Dermis microvascular lymphatic vessel endothelial cell (primary cell): ENCODE results near the gene ABHD5. TPM values are rescaled to one million over a fixed set of nuclear protein-coding genes. Genes with fewer than 3 reads are reported as not detected.

Source experiments
- DNase-seq, 2 donors: peaks; one replicate each; pipeline versions ENCODE4 v3.0.0 to v3.0.0-alpha.2; 2010; ENCODE audit warnings: low read depth in 2 of 2
- total RNA-seq: library from RNA; depleted of rRNA; stranded (reverse); fragments of >200 nt; gene quantifications from 2 replicates; pipeline ENCODE4 v1.2.1, GENCODE V29; 2014

The ABHD5 gene
- total RNA-seq, 1 donor from 2014 or later: 11.0 TPM

DNA sequence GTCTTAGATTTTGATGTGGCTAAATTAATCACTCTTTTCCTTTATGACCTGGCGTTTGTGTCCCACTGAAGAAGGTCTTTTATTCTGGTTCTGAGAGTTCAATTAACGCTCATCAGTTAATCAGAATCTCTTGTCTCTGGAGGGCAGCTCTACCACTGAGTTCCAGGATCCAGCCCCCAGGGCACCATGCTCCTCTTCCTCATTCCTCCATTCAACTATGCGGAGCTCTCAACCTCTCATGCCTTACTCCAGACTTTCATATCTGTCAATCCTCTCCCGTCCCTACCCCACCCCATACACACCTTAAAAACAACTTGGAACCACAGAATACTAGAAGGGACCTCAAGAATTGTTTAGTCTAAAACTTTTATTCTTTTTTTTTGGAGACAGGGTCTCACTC lies 4.8 kb upstream of the ABHD5 start:
- no peak for DNase-seq

DNA sequence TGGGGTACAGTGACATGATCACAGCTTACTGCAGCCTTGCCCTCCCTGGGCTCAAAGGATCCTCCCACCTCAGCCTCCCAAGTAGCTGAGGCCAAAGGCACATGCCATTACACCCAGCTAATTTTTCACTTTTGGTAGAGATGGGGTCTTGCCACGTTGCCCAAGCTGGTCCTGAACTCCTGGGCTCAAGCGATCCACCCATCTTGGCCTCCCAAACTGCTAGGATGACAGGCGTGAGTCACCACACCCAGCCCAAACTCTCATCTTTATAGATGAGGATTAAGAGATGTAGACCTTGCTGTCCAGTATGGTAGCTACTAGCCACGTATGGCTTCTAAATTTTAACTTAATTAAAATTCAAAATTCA lies 4.4 kb upstream of the ABHD5 start:
- no peak for DNase-seq

DNA sequence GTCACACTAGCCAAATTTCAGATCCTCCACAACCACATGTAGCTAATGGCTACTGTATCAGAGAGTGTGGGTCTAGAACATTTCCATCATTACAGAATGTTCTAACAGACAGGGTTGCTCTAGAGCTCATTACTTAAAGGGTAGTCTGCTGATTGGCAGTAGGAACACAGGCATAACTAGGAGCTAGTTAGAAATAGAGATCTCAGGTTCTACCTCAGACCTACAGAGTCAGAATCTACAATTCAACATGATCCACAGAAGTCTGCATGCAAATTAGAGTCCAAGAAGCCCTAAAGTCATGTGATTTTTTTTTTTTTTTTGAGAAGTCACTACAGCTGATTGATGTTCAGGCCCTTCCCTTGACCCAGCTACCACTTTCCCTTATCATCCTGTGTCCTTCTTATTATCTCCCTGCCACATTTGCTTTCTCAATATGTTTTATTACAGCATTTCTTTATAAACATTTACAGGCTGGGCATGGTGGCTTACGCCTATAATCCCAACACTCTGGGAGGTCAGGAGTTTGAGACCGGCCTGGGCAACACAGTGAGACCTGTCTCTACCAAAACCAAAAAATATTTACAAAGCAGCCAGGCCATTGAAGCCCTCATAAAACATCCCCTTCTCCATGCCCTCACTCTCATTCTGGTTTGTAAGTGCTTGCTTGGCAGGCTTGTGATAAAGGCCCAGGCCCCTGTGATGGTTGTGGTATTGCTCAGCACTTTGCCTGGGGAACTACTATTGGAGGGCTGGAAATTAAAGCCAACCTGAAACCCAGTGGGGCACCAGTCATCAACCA lies 3.8 kb upstream of the ABHD5 start:
- no peak for DNase-seq

DNA sequence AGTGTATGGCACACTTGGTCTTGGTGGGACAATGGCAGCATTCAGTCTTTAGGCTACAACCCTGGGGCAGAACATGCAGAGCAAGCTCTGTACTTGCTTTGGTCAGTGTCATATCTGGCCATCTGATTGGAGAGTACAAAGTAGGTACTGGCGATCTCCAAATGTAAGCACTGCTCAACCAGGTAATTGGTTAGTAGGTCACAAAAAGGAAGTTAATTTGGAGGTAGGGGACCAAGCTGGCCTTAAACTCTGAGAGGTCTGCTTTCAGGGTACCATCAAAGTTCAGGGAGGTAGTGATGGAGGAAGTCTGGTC lies 3.3 kb upstream of the ABHD5 start:
- no peak for DNase-seq

DNA sequence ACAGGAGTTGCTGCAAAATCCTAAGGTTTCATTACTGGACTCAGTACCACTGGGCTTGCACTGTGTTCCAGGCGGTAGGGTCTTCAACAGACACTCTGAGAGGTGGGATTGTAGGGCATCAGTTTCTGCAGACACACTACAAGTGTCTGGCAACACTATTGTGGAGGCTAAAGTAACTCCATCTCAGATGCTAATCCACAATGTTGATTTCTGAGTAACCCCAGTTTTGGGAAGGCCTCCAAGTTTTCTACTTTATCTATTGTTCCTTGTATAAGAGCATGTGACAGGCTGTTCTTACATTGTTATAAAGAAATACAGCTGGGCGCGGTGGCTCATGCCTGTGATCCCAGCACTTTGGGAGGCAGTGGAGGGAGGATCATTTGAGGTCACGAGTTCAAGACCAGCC lies 2.5 kb upstream of the ABHD5 start:
- DNase-seq: no peak

DNA sequence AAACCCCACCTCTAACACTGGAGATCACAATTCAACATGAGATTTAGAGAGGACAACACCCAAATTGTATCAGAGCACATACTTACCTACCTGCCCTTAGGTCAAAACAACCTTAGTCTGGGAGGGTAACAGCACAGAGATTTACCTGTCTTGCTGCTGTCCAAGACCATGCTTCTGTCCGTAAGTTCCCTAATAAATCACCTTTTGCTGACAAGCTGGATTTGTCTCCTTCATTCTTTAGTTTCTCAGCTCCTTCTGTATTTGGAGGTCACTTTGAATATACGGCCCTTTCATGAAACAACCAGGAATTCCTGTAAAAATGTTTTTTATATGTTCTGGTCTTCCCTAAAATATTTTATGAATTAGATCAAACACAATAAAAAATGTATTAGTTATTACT lies 1.6 kb upstream of the ABHD5 start:
- DNase-seq: no peak

DNA sequence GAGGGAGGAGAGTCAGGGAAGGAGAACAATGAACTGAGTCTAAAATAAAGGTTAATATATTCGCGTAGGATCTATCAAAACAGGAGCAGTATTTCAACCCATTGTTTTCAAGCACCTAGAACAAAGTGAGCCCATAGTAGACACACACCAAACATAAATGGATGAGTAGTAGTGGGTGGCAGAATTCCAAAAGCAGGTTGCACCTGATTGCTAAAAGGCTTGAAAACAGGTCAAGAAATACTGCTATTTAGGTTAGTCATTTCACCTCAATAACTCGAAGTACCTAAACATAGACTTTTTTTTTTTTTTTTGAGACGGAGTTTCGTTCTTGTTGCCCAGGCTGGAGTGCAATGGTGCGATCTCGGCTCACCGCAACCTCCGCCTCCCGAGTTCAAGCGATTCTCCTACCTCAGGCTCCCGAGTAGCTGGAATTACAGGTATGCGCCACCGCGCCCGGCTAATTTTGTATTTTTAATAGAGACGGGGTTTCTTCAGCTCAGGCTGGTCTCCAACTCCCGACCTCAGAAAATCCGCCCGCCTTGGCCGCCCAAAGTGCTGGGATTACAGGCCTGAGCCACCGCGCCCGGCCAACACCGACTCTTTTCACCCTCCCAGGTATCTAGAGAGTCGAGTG lies 855 bp upstream of the ABHD5 start:
- no peak for DNase-seq

DNA sequence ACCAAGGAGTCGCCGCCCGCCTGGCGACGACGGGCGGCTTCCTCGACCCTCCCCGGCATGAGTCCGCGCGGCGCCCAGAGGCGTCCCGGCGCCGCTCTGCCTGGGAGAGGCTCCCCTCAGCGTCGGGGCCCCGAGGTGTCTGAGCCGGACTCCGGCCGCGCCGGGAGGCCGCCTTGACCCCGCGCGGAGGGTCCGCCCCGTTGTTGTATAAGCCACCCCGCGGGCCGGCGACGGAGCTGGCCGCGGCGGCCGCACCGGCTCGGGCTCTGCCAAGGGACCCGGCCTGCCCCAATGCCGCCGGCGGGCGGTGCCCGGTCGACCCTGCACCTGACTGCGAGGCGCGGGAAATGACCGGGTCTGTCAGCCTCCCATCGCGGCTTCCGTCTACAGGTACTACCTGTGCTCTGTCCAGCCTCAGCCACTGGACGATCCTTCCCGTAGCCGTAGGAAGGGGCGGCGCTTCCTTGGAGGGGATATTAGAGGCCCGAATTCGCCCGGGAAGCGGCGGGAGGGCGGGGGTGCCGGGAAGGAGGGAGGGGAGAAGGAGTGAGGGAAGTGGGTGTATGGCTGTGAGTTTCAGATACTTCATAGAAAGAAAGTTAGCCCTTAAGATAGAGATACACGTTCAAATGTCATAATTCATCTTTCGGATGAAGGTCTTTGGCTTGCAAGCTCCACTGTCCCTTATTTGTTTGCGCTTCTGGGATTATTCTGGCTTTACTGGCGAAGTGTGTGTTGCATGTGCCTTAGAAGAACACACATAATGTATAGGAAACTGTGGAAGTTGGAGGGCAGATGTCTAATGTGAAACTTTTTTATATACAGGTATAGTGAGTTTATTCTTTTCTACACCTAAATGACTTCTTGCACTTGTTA lies 620 bp downstream of the ABHD5 start:
- peak in 1 of 2 donors; percentile 38 for DNase-seq

DNA sequence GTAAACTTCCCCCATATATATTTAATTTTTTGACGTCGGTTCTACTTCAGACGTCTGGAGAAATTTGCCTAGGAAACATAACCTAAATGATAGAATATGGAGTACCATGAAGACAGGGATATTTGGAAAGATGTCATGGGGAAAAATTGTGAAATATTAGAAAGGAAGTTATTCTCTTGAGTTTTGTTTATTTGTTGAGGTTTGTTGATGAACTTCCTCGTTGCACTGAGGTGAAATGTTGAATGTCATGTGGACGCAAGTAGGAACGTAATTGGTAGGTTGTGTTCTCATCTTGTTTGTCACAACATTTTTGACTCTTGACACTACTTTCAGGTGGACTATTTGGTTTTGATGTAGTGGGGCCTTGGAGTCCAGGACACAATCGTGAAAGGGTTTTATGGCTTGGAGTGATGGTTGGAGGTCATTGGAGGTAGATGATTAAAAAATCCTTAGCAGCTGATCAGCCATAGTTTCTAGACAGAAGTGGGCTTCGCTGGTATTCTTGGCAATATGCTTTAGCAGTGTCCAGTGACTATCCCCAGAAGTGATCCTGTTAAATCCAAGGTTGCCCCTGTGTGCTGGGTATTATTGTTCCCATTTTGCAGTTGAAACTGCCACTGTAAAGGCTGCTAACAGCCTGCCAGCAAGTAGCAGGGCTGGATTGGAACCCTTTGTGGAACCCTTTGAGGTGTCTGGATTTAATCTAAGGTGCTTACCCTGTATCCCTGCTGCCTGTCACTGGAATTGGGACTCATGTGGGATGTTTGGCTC lies 1.5 kb downstream of the ABHD5 start:
- DNase-seq: no peak

DNA sequence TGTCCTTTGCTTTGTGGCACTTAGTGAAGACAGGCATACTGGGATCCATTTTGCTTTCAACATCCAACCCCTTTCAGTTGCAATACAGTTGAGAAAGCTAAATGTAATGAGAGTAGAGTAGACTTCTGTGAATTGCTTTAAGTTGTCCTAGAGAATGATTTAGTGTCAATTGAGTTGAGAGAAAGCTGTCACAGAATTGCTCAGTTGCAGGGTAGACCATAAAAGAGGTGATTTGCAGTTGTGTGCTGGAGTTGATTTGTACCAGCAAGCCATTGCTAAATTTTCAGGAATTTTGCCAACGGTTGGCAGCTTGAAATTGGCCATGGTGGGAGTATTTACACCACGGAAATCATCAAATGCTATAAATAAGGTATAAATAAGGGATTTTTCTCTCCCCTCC lies 2.2 kb downstream of the ABHD5 start:
- DNase-seq: no peak

DNA sequence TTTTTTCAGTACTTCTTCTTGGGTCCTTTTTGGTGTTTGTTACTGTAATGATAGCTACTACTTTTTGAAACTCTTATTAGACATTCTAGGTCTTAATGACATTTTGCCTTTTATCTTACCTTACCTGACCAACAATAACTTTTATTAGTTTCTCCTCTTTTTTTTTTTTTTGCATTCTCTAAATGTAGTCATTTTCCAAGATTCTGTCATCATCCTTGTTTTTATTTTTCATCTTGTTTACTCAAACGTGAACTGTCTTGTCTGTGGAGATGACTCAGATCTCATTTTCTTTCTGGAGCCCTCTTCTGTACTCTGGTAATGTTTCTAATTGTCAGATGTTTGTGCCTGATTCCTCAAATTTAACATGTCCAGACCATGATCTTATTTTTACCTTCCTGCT lies 2.9 kb downstream of the ABHD5 start:
- no peak for DNase-seq

DNA sequence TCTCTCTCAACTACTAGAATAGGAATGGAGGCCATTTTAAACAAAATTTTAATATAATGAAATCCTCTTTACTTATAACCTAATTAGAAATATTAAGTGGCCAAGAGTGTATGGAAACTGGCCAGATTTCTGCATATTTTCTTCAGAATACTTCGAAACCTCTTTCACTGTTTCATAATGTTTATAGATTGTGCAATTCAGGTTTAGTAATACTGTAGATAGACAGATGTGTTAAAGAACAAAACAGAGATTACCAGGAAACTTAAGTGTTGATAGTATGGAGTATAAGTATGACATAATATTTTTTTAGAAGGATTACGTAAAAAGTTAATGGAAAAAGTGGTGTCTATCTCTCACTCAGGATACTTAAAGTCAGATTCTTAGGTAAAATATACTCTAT lies 4.7 kb downstream of the ABHD5 start:
- no peak for DNase-seq

DNA sequence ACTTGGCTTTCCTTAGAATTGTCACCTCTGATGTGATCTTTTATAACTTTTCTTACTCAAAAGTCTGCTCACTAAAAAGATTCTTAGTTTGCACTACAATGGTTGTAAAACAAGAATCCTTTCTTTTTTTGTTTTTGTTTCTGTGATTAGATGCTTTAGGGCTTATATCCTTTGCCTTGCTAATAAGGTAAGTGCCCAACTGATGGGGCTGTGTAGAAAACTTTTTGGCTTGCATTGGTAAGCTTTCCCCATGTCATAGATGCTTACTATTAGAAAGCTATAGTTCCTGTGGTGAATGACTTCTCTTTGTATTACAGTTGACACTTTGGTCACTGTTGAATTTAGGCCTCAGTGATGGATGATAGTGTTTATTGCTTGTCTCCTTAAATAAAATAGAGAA lies 5.1 kb downstream of the ABHD5 start:
- no peak for DNase-seq

DNA sequence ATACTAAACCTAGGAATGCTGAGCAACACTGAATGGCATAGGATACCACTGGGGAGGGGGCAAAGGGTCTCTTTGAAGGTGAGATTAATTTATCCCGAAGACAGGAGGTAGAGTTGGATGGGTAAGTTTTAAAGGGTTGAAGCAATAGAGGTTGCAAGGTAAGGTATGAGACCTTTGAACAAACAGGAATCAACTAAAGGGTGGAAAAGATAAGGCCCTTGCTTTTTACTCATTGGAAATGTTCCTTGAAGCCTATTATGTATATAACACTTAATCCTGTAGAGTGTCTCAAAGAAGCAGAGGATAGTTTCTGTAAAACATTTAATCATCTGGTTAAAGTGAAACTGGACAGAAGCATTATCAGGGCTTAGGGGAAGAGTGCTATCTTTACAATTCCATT lies 5.7 kb downstream of the ABHD5 start:
- no peak for DNase-seq

DNA sequence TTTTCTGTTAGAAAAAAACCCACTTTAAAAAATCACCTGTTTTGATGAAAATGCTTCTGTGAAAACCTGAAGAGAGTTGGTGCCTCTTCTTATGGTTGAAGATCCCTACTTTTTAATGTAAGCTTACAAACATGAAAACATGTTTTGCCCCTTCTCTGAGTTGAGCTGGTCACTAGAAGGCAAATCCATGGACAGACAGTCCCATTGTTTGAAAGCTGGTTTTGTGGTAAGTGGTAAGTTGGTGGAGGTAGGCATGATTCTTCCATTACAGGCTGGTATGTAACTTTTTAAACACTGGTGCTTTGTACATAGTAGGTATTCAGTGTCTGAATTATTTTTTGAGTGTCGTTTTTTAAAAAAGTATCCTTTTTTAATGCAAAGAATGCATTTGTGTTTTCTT lies 6.1 kb downstream of the ABHD5 start:
- DNase-seq: no peak

DNA sequence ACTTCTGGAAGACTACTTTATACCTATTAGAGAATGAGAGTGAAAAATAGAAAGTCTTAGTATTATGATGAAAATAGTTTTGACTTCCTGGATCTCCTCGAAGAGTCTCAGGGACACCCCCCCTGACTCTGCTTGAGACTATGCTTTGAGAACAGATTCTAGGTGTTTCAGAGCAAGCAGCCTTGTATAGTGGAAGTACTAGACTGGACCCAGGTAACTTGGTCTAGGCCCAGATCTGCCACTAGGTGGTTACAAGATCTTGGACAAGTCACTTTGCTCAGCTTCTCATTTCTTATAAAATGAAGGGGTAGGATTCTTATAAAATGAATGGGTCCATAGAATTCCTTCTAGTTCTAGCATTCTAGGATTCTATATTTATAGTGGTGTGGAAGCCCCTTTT lies 9.1 kb downstream of the ABHD5 start:
- DNase-seq: peak in 1 of 2 donors; percentile 40

DNA sequence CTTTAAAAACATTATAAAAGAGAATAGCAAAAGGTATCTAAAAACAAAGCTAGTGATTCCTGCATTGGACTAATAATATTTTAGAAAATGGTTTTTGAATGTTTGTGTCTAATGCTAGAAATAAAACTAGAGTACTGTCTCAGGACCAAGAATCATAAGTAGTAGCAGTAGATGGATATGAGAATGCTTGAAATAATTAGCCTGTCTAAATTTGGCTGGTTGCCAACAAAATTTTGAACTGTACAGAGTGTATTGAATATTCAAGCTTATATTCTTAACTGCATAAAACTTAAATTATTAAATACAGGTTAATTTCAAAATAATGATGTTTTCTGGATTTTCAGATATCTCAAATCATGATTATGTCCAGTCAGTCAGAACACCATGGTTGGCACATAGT lies 14.0 kb downstream of the ABHD5 start:
- no peak for DNase-seq

DNA sequence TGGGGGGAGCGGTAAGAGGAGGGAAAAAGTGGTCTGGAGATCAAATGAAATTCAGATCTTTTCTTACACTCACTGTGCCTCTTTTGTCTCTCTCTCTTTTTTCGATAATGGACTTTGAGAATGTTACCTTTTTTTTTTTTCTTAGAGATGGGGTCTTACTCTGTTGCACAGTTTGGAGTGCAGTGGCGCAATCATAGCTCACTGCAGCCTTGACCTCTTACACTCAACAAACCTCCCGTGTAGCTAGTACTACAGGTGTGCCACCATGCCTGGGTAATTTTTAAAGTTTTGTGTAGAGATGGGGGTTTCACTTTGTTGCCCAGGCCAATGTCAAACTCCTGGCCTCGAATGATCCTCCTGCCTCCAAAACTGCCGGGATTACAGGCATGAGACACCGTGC lies 15.6 kb downstream of the ABHD5 start:
- DNase-seq: no peak

DNA sequence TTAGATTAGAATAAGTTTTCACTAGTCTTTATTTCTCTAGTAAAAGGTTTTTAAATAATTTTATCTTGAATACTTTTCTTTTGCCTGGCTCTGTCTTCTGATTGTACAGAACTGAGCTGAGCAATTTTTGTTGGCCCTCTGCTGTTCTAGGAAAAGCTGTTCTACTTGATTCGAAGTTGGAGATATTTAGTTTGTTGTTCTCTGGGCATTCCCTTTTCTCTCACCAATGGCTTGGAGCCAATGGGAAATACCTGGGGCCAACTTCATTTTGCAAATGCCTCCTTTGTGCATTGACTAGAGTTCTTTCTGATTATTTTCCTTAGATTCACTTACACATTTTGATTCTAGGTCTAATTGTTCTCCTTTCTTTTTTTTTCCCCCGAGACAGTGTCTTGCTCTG lies 16.5 kb downstream of the ABHD5 start:
- peak in 1 of 2 donors; percentile 55 for DNase-seq

DNA sequence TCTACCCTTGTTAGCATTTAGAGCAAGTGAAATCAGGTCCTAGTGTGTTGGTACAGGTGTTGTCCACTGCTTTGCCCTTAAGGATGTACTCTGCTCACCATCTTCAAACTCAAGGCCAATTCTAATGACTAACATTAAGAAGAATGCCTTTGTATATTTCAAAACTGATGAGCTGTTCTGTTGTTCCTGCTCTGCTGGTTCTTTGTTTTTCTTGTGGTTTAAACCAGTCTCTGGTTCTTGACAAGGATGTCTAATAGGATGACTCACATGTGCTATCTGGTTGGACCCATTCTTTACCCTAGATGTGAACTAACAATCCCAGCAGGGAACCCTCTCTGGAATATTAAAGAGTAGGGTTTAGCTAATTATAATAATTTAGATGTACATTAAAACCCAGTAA lies 17.3 kb downstream of the ABHD5 start:
- peak in 1 of 2 donors; percentile 64 for DNase-seq

DNA sequence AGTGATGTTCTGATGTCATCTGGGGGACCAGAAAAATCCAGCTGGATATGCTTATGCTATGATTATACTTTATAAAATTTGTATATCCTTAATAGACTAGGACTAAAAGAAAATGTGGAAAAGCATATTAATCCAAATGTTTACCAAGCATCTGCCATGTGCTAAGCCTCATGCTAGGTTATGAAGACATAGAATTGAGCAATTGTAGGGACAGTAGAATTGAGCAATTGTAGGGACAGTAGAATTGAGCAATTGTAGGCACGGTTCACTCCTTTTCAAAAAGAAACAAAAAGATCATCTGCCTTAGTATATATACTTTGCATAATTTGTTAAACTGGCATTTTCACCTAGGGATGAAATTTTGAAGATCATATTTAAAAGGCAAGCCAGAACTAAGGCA lies 18.3 kb downstream of the ABHD5 start:
- DNase-seq: no peak

DNA sequence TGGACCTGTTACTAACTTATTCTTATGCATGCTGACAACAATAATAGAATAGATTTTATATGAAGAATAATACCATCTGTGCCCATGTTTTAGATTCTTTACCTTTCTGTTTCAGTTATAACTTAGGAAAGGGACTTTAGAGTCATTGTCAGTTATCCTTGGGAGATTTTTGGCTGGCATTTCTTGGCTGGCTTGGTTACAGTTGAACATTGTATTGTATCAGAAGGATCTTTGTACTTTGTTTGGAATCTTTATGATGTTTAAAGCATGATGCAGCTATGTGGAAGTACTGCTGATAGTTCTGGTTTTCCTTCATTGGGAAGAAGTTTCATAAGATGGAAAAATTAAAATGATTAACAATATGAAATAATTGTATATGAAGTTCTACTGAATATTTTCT lies 19.9 kb downstream of the ABHD5 start:
- no peak for DNase-seq
